Peyer's patch (tissue), 4 donors: ENCODE measurements around the gene SCN1A.

ENCODE experiments used
- CTCF ChIP-seq, 6 experiments: fragments of 450-650 bp in 4 of 6; fragments of 200-600 bp in 2 of 6; sonication (generic) in 1 of 6; IDR thresholded peaks; one replicate each; pipeline ENCODE4 v1.5.1; 2017 to 2019; ENCODE audit warnings: antibody characterized with exemption in 6 of 6, mild to moderate bottlenecking in 3 of 6, moderate library complexity in 1 of 6
- POLR2A ChIP-seq, 2 donors: fragments of 450-650 bp; IDR thresholded peaks; one replicate each; pipeline ENCODE4 v1.5.1; 2017; ENCODE audit warnings: antibody characterized with exemption in 2 of 2, mild to moderate bottlenecking in 2 of 2, moderate library complexity in 2 of 2

- no peak for TF ChIP-seq CTCF (IDR thresholded peaks at IDR 0.05)
- TF ChIP-seq POLR2A (IDR thresholded peaks at IDR 0.05) = no peak
These were observed 166.0 kb downstream of the SCN1A start for GRCh38 chr2:165961818-165962217.
